ENCODE data around the gene ASB10.

ASB10 gene

GRCh38 chr7:151191544-151191943, 4.5 kb upstream of the ASB10 start:
- no peak overlapping the region for H3K4me2 ChIP-seq
- H3K27me3 ChIP-seq, result peaks cover 67% of the 10 kb centered on the region
- H3K36me3 ChIP-seq, result no peaks in the 10 kb centered on the region
- TF ChIP-seq Cebpa-rat (IDR thresholded peaks at IDR 0.05), result no peak
- H3K4me1 ChIP-seq, result peaks cover 32% of the 10 kb centered on the region
- H3K27ac ChIP-seq, result no peak overlapping the region
- H3K9ac ChIP-seq, result no peak overlapping the region
- no peaks in the 10 kb centered on the region for H3K9me3 ChIP-seq
- H4K20me1 ChIP-seq, result peaks cover 61% of the 10 kb centered on the region
- no peak overlapping the region for H3K4me3 ChIP-seq

- Histone ChIP-seq H3K4me3 (no peak overlapping the region), H3K9ac (no peak overlapping the region), H3K4me1 (peaks cover 35% of the 10 kb centered on the region), H4K20me1 (peaks cover 65% of the 10 kb centered on the region), H3K36me3 (no peaks in the 10 kb centered on the region), H3K9me3 (no peaks in the 10 kb centered on the region), H3K4me2 (no peak overlapping the region), H3K27ac (no peak overlapping the region), H3K27me3 (peaks cover 48% of the 10 kb centered on the region)
- TF ChIP-seq Cebpa-rat (IDR thresholded peaks at IDR 0.05), result no peak
Measured at GRCh38 chr7:151189038-151189437, 2.0 kb upstream of the ASB10 start.

GRCh38 chr7:151188252-151188542, 1.1 kb upstream of the ASB10 start:
- Histone ChIP-seq H3K36me3 (no peaks in the 10 kb centered on the region), H4K20me1 (peaks cover 62% of the 10 kb centered on the region), H3K4me3 (no peak overlapping the region), H3K4me1 (peaks cover 35% of the 10 kb centered on the region), H3K27ac (no peak overlapping the region), H3K27me3 (peaks cover 43% of the 10 kb centered on the region), H3K9me3 (no peaks in the 10 kb centered on the region), H3K4me2 (peak overlapping the region; percentile 90), H3K9ac (no peak overlapping the region)
- no peak for TF ChIP-seq Cebpa-rat (IDR thresholded peaks at IDR 0.05)

- 0 out of 2 replicates have a peak overlapping the region, but pooled peaks have one; percentile 10 for H3K9ac ChIP-seq
- peak overlapping the region; percentile 90 for H3K4me2 ChIP-seq
- H3K9me3 ChIP-seq, result no peaks in the 10 kb centered on the region
- no peak overlapping the region for H3K4me3 ChIP-seq
- no peak for TF ChIP-seq Cebpa-rat (IDR thresholded peaks at IDR 0.05)
- H4K20me1 ChIP-seq, result peaks cover 58% of the 10 kb centered on the region
- H3K27me3 ChIP-seq, result peaks cover 38% of the 10 kb centered on the region
- no peak overlapping the region for H3K27ac ChIP-seq
- no peaks in the 10 kb centered on the region for H3K36me3 ChIP-seq
- H3K4me1 ChIP-seq, result peaks cover 35% of the 10 kb centered on the region
Measured at GRCh38 chr7:151187409-151188251, 580 bp upstream of the ASB10 start.

- Histone ChIP-seq H3K36me3 (no peaks in the 10 kb centered on the region), H3K9ac (no peak overlapping the region), H4K20me1 (peaks cover 42% of the 10 kb centered on the region), H3K9me3 (no peaks in the 10 kb centered on the region), H3K4me2 (no peak overlapping the region), H3K4me3 (no peak overlapping the region), H3K4me1 (peaks cover 35% of the 10 kb centered on the region), H3K27me3 (peaks cover 28% of the 10 kb centered on the region), H3K27ac (no peak overlapping the region)
- TF ChIP-seq Cebpa-rat (IDR thresholded peaks at IDR 0.05), result no peak
Measured at GRCh38 chr7:151185762-151186639, 1.0 kb downstream of the ASB10 start.

- no peak overlapping the region for H3K4me3 ChIP-seq
- no peak for TF ChIP-seq Cebpa-rat (IDR thresholded peaks at IDR 0.05)
- H3K36me3 ChIP-seq, result no peaks in the 10 kb centered on the region
- H3K27ac ChIP-seq, result no peak overlapping the region
- no peaks in the 10 kb centered on the region; the same call in 1 of the 2 replicates for H3K27me3 ChIP-seq
- H3K4me1 ChIP-seq, result no peaks in the 10 kb centered on the region
- no peak overlapping the region for H3K4me2 ChIP-seq
- H4K20me1 ChIP-seq, result no peaks in the 10 kb centered on the region; the same call in 1 of the 2 replicates
- no peaks in the 10 kb centered on the region for H3K9me3 ChIP-seq
- no peak overlapping the region for H3K9ac ChIP-seq
Measured at GRCh38 chr7:151181011-151181431, 6.0 kb downstream of the ASB10 start.

- H3K27me3 ChIP-seq, result no peaks in the 10 kb centered on the region; the same call in 1 of the 2 replicates
- no peaks in the 10 kb centered on the region for H3K4me1 ChIP-seq
- no peak for TF ChIP-seq Cebpa-rat (IDR thresholded peaks at IDR 0.05)
Measured at GRCh38 chr7:151179946-151180345, 7.1 kb downstream of the ASB10 start.

GRCh38 chr7:151179287-151179860, 7.7 kb downstream of the ASB10 start:
- TF ChIP-seq Cebpa-rat (IDR thresholded peaks at IDR 0.05), result no peak
- H3K9me3 ChIP-seq, result peaks cover 5% of the 10 kb centered on the region
- no peak overlapping the region for H3K9ac ChIP-seq
- no peaks in the 10 kb centered on the region for H3K36me3 ChIP-seq
- no peaks in the 10 kb centered on the region; the same call in 1 of the 2 replicates for H4K20me1 ChIP-seq
- no peak overlapping the region for H3K4me3 ChIP-seq
- no peaks in the 10 kb centered on the region for H3K4me1 ChIP-seq
- no peak overlapping the region for H3K4me2 ChIP-seq
- no peaks in the 10 kb centered on the region; the same call in 1 of the 2 replicates for H3K27me3 ChIP-seq
- H3K27ac ChIP-seq, result no peak overlapping the region

More at GRCh38 chr7:151179946-151180345, 7.1 kb downstream of the ASB10 start:
- Histone ChIP-seq H3K27ac (no peak overlapping the region), H3K4me2 (no peak overlapping the region), H3K9me3 (no peaks in the 10 kb centered on the region), H3K9ac (no peak overlapping the region), H4K20me1 (no peaks in the 10 kb centered on the region; the same call in 1 of the 2 replicates), H3K4me3 (no peak overlapping the region), H3K36me3 (no peaks in the 10 kb centered on the region)

GRCh38 chr7:151178831-151179230, 8.2 kb downstream of the ASB10 start:
- H3K4me1 ChIP-seq, result no peaks in the 10 kb centered on the region
- no peaks in the 10 kb centered on the region for H3K36me3 ChIP-seq
- H3K27ac ChIP-seq, result no peak overlapping the region
- no peak overlapping the region for H3K4me3 ChIP-seq
- no peak overlapping the region for H3K4me2 ChIP-seq
- H3K9me3 ChIP-seq, result peaks cover 11% of the 10 kb centered on the region
- H3K9ac ChIP-seq, result no peak overlapping the region
- no peaks in the 10 kb centered on the region; the same call in 1 of the 2 replicates for H4K20me1 ChIP-seq
- no peak for TF ChIP-seq Cebpa-rat (IDR thresholded peaks at IDR 0.05)
- no peaks in the 10 kb centered on the region; the same call in 1 of the 2 replicates for H3K27me3 ChIP-seq
